ENCODE results near the gene SAMM50.

Gene SAMM50

DNA sequence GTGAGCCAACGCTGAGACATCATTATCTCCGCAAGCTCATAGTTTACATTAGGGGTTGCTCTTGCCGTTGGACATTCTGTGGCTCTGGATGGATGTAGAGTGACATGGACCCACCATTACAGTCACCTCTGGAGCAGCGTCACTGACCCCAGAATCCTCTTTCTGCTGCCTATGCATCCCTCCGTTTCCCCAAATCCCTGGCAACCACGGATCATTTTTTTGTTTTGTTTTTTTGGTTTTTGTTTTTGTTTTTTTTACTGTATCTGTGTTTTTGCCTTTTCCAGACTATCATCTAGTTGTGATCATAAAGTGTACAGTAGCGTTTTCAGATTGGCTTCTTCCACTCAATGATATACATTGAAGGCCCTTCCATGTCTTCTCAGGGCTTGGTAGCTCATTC is 72.8 kb downstream of the SAMM50 start:
- DNase-seq (ENCODE audit: low read depth in 2 of 2) = no peak

- DNase-seq (ENCODE audit: low read depth in 2 of 2) = no peak
Measured at GRCh38 chr22:44029069-44029468, 73.8 kb downstream of the SAMM50 start.

DNA sequence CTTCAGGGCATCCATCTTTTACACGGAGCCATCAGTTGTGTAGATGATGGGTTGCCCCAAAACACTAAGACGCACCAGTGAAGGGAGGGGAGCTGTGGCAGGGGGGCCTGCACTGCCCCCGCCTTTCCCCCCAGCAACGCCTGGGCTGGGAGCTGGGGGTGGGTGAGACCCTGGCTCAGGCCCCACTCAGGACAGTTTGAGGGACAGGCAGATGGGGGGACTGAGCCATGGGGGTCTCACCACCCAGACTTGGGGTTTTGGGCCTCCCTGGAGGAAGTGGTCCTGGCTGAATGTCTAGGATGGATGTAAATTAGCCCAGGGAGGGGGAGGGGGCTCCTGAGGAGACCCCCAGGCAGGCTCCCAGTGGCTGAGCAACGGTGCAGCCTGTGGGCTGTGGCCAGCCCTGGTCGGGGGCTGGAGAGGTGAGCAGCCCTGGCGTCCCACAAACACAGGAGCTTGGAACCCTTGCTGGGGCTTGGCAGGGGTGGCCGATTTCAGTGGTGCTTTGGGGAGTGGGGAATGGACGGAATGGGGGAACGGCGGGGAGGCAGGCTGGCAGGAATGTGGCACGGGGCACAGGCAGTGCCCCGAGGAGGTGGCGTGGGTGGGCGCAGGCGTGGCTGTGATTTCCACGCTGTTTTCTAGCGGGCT is 74.9 kb downstream of the SAMM50 start:
- no peak for DNase-seq (ENCODE audit: low read depth in 2 of 2)

- no peak for DNase-seq (ENCODE audit: low read depth in 2 of 2)
Measured at GRCh38 chr22:44030702-44031082, 75.5 kb downstream of the SAMM50 start.

- DNase-seq (ENCODE audit: low read depth in 2 of 2) = no peak
Measured at GRCh38 chr22:44031158-44031952, 76.1 kb downstream of the SAMM50 start.

- DNase-seq (ENCODE audit: low read depth in 2 of 2) = no peak
Measured at GRCh38 chr22:44032126-44032730, 77.0 kb downstream of the SAMM50 start.

DNA sequence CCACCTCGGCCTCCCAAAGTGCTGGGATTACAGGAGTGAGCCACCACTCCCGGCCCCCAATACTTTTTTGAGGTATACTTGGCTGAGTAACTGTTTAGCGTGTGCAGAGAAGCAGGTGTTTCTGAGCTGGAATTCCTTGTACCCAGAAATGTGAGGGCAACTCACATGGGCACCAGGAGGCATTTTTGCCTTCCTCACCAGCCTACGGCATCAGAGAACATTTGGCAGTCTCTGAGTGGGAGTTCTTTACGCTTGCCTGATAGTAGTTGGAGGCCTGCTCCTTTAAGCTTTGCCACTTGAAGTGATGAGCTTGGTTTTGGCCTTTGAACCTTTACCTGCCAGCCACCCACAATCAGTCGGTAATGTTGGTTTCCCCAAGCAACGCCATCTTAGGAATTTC is 78.0 kb downstream of the SAMM50 start:
- DNase-seq (ENCODE audit: low read depth in 2 of 2) = no peak

GRCh38 chr22:44033694-44034093 is 78.5 kb downstream of the SAMM50 start:
- DNase-seq (ENCODE audit: low read depth in 2 of 2) = no peak

GRCh38 chr22:44037519-44038375 is 82.5 kb downstream of the SAMM50 start:
- DNase-seq (ENCODE audit: low read depth in 2 of 2) = no peak

DNA sequence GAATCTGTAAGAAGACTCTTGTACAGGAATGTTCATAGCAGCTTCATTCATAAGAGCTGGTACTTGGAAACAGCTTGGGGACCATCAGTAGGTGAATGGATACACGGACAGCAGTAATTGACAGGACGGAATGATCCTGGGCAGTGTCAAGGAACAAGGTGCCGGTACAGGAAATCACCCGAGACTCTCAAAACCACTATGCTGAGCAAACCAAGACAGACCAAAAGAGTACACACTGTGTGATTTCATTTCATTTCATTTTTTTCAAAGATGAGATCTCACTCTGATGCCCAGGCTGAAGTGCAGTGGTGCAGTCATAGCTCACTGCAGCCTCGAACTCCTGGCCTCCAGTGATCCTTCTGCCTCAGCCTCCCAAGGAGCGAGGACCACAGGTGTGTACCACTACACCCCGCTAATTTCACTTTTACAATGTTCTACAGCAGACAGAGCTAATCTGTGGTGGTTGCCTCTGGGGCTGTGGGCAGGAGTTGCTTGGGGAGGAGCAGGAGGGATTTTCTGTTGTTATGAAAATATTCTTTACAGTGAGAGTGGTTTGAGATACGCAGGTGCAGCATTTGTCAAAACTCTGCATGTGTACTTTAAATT is 84.4 kb downstream of the SAMM50 start:
- no peak for DNase-seq (ENCODE audit: low read depth in 2 of 2)

- DNase-seq (ENCODE audit: low read depth in 2 of 2) = no peak
Measured at GRCh38 chr22:44042249-44043218, 87.3 kb downstream of the SAMM50 start.

- DNase-seq (ENCODE audit: low read depth in 2 of 2) = no peak
Measured at GRCh38 chr22:44045145-44045544, 89.9 kb downstream of the SAMM50 start.

Measured in stimulated activated CD8-positive, alpha-beta memory T cell treated with anti-CD3 and anti-CD28 coated beads, Interleukin-7, amount 100 ng/mL, for 1 hour (primary cell).